PC-3 (cell line): ENCODE data around the gene NAPB. TPM values are rescaled to one million over a fixed set of nuclear protein-coding genes. Genes with fewer than 3 reads are reported as not detected.

ENCODE experiments used
- ATAC-seq: fragments of 200-7000 bp; cut with Tn5 transposase; 2 replicates; pipeline ENCODE4 v1.9.1; 2020; ENCODE audit warnings: mild to moderate bottlenecking, moderate library complexity
- BruUV-seq: library from RNA; stranded (reverse); fragments of 400-500 nt; replicated peaks from 2 replicates; lab custom pipeline; 2021; lab: Mats Ljungman, UMichigan
- CTCF ChIA-PET: fragments of 300-600 bp; sonication (Branson Sonifier 250); formaldehyde crosslinking; loops from one replicate; lab custom pipeline; 2022; ENCODE audit warnings: antibody characterized with exemption; lab: Charles Lee
- POLR2A ChIA-PET: fragments of 300-600 bp; sonication (Branson Sonifier 250); formaldehyde crosslinking; loops from one replicate; lab custom pipeline; 2022; ENCODE audit warnings: antibody characterized with exemption; ENCODE audit not compliant: unreplicated experiment; lab: Charles Lee
- DNase-seq: peaks from one replicate; pipeline ENCODE4 v3.0.0-alpha.2; 2015
- H2AFZ ChIP-seq: fragments of 300-600 bp; sonication (generic); 2 replicates; pipeline ENCODE4 v1.6.0; 2016; ENCODE audit warnings: antibody characterized with exemption, low read length
- H3F3A ChIP-seq: fragments of 300-600 bp; sonication (generic); one replicate; pipeline ENCODE4 v1.6.0; 2017; ENCODE audit warnings: antibody characterized with exemption, low read length, control low read depth, mild to moderate bottlenecking; ENCODE audit not compliant: unreplicated experiment
- H3K27ac ChIP-seq: fragments of 300-600 bp; sonication (generic); 2 replicates; pipeline ENCODE4 v1.5.1; 2016; ENCODE audit warnings: mild to moderate bottlenecking, low read length
- H3K27me3 ChIP-seq: fragments of 300-600 bp; sonication (generic); 2 replicates; pipeline ENCODE4 v1.6.1; 2016; ENCODE audit warnings: low read length, mixed read lengths
- H3K36me3 ChIP-seq: fragments of 300-600 bp; sonication (generic); 2 replicates; pipeline ENCODE4 v1.6.1; 2016; ENCODE audit warnings: low read depth, mixed run types, low read length, mixed read lengths
- H3K4me1 ChIP-seq: fragments of 300-600 bp; sonication (generic); 2 replicates; pipeline ENCODE4 v1.5.1; 2016; ENCODE audit warnings: low read length; ENCODE audit not compliant: insufficient read depth
- H3K4me2 ChIP-seq: fragments of 300-600 bp; sonication (generic); 2 replicates; pipeline ENCODE4 v1.6.0; 2016; ENCODE audit warnings: low read length
- H3K4me3 ChIP-seq: fragments of 300-600 bp; sonication (generic); 2 replicates; pipeline ENCODE4 v1.5.1; 2016; ENCODE audit warnings: mild to moderate bottlenecking, low read length, mixed read lengths
- H3K79me2 ChIP-seq: fragments of 300-600 bp; sonication (generic); 2 replicates; pipeline ENCODE4 v1.6.1; 2017; ENCODE audit warnings: low read length, mixed read lengths
- H3K9ac ChIP-seq: fragments of 300-600 bp; sonication (generic); 2 replicates; pipeline ENCODE4 v1.6.0; 2016; ENCODE audit warnings: mild to moderate bottlenecking, low read length
- H3K9me2 ChIP-seq: fragments of 300-600 bp; sonication (generic); replicated peaks from 2 replicates; pipeline ENCODE4 v1.6.1; 2016; ENCODE audit warnings: mixed run types, low read length, mixed read lengths
- H3K9me3 ChIP-seq: fragments of 300-600 bp; sonication (generic); 2 replicates; pipeline ENCODE4 v1.6.1; 2016; ENCODE audit warnings: low read length, mixed read lengths
- H4K20me1 ChIP-seq: fragments of 300-600 bp; sonication (generic); 2 replicates; pipeline ENCODE4 v1.6.1; 2016; ENCODE audit warnings: low read length, mixed read lengths
- EZH2 ChIP-seq: fragments of 300-600 bp; sonication (generic); IDR thresholded peaks from one replicate; pipeline ENCODE4 v1.6.1; 2017; ENCODE audit warnings: antibody characterized with exemption, mild to moderate bottlenecking, low read length; ENCODE audit not compliant: unreplicated experiment
- EZH2phosphoT487 ChIP-seq: fragments of 300-600 bp; sonication (generic); IDR thresholded peaks from 2 replicates; pipeline ENCODE4 v1.6.1; 2018; ENCODE audit warnings: mild to moderate bottlenecking, antibody characterized with exemption, low read length, borderline replicate concordance
- intact Hi-C: fragments of 100-400 bp; cut with micrococcal nuclease; formaldehyde crosslinking; loops from 2 replicates; pipeline ENCODE4 v1.9.0; 2023
- total RNA-seq: library from RNA; depleted of rRNA; stranded (reverse); fragments of >200 nt; gene quantifications from 2 replicates; pipeline ENCODE4 v1.2.3, GENCODE V29; 2014
- TF ChIP-seq, protein P1 (sequence below): fragments of 300-600 bp; sonication (generic); conservative IDR thresholded peaks from 2 replicates; pipeline ENCODE4 v1.5.1; 2017; ENCODE audit warnings: antibody characterized with exemption, low read depth, mild to moderate bottlenecking, low read length

NAPB gene
- total RNA-seq, 1 experiment from 2014 or later = 7.8 TPM

DNA sequence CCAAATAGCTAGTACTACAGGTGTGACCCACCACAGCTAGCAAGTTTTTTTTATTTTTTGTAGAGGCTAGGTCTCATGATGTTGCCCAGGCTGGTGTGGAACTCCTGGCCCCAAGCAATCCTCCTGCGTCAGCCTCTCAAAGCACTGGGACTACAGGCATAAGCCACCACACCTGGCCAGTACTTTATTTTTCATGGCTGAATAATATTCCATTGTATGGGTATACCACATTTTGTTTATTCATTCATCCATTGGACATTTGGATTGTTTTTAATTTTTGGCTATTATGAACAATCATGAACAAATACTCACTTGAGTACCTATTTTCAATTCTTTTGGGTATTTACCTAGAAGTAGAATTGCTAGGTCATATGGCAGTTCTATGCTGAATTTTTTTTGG lies 77.7 kb downstream of the NAPB start:
- no peak overlapping the region for H3K27ac ChIP-seq
- no peak overlapping the region for H3K4me2 ChIP-seq
- no peaks in the 10 kb centered on the region for H3K36me3 ChIP-seq
- H3K4me1 ChIP-seq = no peaks in the 10 kb centered on the region
- no peaks in the 10 kb centered on the region for H3K79me2 ChIP-seq
- ATAC-seq = no peak
- H3F3A ChIP-seq = no peaks in the 10 kb centered on the region
- ChIA-PET CTCF (no interaction called here), POLR2A (no interaction called here)
- no peak overlapping the region for H3K9ac ChIP-seq
- no peaks in the 10 kb centered on the region for H3K9me2 ChIP-seq
- no peak overlapping the region for H3K4me3 ChIP-seq
- no peak overlapping the region for H2AFZ ChIP-seq
- DNase-seq = no peak
- H3K9me3 ChIP-seq = no peaks in the 10 kb centered on the region
- BruUV-seq = no TSS peak
- H4K20me1 ChIP-seq = no peaks in the 10 kb centered on the region
- intact Hi-C loops = no loop called here
- H3K27me3 ChIP-seq = no peaks in the 10 kb centered on the region; the same call in 1 of the 2 replicates
- no peak for TF ChIP-seq EZH2phosphoT487
- TF ChIP-seq EZH2 = no peak
- TF ChIP-seq, protein P1, sequence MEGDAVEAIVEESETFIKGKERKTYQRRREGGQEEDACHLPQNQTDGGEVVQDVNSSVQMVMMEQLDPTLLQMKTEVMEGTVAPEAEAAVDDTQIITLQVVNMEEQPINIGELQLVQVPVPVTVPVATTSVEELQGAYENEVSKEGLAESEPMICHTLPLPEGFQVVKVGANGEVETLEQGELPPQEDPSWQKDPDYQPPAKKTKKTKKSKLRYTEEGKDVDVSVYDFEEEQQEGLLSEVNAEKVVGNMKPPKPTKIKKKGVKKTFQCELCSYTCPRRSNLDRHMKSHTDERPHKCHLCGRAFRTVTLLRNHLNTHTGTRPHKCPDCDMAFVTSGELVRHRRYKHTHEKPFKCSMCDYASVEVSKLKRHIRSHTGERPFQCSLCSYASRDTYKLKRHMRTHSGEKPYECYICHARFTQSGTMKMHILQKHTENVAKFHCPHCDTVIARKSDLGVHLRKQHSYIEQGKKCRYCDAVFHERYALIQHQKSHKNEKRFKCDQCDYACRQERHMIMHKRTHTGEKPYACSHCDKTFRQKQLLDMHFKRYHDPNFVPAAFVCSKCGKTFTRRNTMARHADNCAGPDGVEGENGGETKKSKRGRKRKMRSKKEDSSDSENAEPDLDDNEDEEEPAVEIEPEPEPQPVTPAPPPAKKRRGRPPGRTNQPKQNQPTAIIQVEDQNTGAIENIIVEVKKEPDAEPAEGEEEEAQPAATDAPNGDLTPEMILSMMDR = no peak

DNA sequence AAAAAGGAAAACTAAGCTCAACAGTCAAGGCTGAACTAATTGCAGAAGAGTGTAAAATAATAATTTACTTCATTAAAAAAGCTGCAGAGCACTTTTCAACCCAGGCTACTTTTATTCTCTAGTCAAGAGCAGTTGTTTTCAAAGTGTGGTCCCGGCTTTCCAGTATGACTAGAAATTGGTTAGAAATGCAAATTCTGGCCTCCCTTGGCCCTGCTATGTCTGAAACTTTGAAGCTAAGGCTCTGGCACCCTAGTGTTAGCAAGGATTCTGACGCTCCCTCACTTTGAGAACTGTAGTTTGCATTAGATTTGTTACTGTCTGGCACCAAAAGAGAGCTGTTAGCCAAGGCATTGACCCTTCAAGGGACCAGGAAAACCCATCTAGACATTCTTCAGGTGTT lies 80.2 kb downstream of the NAPB start:
- no peaks in the 10 kb centered on the region for H3F3A ChIP-seq
- no peak overlapping the region for H3K4me2 ChIP-seq
- no peaks in the 10 kb centered on the region for H4K20me1 ChIP-seq
- POLR2A ChIA-PET = no interaction called here
- H3K9ac ChIP-seq = no peak overlapping the region
- DNase-seq (no peak), ATAC-seq (no peak)
- no peaks in the 10 kb centered on the region for H3K4me1 ChIP-seq
- H3K36me3 ChIP-seq = no peaks in the 10 kb centered on the region
- no peaks in the 10 kb centered on the region for H3K79me2 ChIP-seq
- intact Hi-C loops = no loop called here
- CTCF ChIA-PET = interaction anchor here (0.6 to 2.6 kb wide), 6 partner anchors 9 to 1622 kb away, joined by 3 to 39 read pairs (median 6); partner anchors contain the start of gene NAPB
- BruUV-seq = no TSS peak
- no peaks in the 10 kb centered on the region for H3K9me2 ChIP-seq
- H3K27me3 ChIP-seq = no peaks in the 10 kb centered on the region; the same call in 1 of the 2 replicates
- no peak overlapping the region for H3K27ac ChIP-seq
- no peak overlapping the region for H3K4me3 ChIP-seq
- H2AFZ ChIP-seq = no peak overlapping the region
- no peaks in the 10 kb centered on the region for H3K9me3 ChIP-seq
- TF ChIP-seq, protein P1 = no peak
- TF ChIP-seq EZH2phosphoT487 = no peak
- no peak for TF ChIP-seq EZH2

DNA sequence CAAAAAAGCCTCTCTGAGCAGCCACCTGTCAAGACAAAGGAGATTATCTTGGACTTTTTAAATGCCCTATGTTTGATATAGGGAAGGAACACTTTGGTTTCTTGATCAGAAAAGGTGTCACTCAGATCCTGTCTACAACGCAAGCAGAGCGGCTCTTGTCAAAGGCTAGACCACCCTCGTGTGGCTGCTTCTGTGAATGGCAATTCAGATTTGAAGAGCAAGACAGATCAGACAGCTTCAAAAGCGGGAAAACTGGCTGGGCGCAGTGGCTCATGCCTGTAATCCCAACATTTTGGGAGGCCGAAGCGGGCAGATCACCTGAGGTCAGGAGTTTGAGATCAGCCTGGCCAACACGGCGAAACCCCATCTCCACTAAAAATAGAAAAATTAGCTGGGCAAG lies 80.8 kb downstream of the NAPB start:
- no peaks in the 10 kb centered on the region for H4K20me1 ChIP-seq
- no peaks in the 10 kb centered on the region; the same call in 1 of the 2 replicates for H3K27me3 ChIP-seq
- peak; percentile 87 for ATAC-seq
- BruUV-seq = no TSS peak
- no peak overlapping the region for H3K9ac ChIP-seq
- H3K36me3 ChIP-seq = no peaks in the 10 kb centered on the region
- H3K9me3 ChIP-seq = no peaks in the 10 kb centered on the region
- no peaks in the 10 kb centered on the region for H3K9me2 ChIP-seq
- TF ChIP-seq, protein P1 = peak; percentile 76
- no peak for TF ChIP-seq EZH2phosphoT487
- intact Hi-C loops = loop anchor here (1.0 kb wide), 2 partner anchors 649 to 1006 kb away; no protein-coding TSS in a partner anchor
- POLR2A ChIA-PET = no interaction called here
- no peak overlapping the region for H3K4me3 ChIP-seq
- CTCF ChIA-PET = interaction anchor here (0.6 to 2.6 kb wide), 3 partner anchors 10 to 1621 kb away, joined by 10 to 39 read pairs (median 15); no protein-coding TSS in a partner anchor
- no peaks in the 10 kb centered on the region for H3F3A ChIP-seq
- peak; percentile 82 for DNase-seq
- H3K27ac ChIP-seq = no peak overlapping the region
- H3K4me2 ChIP-seq = no peak overlapping the region
- H3K79me2 ChIP-seq = no peaks in the 10 kb centered on the region
- H2AFZ ChIP-seq = no peak overlapping the region
- no peaks in the 10 kb centered on the region for H3K4me1 ChIP-seq
